Hematopoietic multipotent progenitor cell treated with erythropoietin and hydrocortisone succinate and interleukin-3 and kit ligand, for 17 days (in vitro differentiated cells): ENCODE results near the gene FBXO30.

Experiments
- DNase-seq: peaks from one replicate; pipeline ENCODE4 v3.0.0-alpha.2; 2015; ENCODE audit warnings: low spot score

Gene FBXO30

DNA sequence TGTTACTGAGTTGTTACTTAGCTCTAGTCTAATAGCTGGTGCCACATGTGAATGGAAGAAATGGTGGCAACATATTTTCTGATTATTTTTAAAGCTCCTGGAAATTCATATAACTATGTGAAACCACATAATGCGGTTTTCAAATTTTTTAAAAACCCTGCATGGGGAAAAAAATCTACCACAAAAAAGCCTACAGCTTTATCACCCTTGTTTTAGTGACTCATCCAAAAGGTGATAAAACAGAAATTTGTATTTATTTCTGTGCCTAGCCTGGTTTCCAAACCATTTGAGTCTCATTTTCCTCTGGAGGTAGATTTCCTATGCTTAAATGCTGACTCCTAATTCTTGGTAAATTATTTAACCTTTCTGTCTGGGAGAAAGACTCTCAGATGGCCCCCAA lies 5.4 kb upstream of the FBXO30 start:
- DNase-seq, result no peak

DNA sequence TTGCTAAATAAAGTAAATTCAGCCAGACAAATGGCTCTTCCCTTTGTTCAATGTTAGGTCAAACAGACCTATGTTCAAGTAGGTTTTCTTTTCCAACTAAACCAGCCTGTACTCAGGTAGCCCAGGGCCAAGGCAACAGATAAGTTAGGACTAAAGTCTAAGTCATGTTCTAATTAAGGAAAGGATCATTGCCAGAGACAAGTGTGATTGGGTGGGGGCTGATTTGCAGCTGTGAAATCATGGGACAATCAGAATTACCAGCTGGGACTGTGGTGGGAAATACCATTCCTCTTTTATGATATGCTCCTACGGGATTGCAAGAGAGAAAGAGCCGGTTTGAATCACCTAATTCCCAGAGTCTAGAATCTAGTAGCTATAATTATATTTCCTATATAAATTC lies 4.2 kb upstream of the FBXO30 start:
- DNase-seq, result no peak

DNA sequence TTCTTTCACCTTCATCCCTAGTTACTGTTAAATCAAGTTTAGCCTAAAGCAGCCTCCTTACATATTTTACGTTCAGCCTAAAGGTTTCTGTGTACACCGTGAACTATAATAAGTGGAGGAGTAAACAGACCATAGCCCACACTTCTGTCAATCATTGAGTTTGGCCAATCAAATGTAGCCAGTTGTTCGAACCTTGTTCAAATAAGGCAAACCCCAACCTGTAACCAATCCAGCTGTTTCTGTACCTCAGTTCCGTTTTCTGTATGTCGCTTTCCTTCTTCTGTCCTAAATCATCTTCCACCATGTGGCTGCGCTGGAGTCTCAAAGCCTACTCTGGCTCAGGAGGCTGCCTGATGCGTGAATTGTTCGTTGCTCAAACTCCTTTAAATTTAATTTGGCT lies 1.8 kb upstream of the FBXO30 start:
- DNase-seq, result no peak

DNA sequence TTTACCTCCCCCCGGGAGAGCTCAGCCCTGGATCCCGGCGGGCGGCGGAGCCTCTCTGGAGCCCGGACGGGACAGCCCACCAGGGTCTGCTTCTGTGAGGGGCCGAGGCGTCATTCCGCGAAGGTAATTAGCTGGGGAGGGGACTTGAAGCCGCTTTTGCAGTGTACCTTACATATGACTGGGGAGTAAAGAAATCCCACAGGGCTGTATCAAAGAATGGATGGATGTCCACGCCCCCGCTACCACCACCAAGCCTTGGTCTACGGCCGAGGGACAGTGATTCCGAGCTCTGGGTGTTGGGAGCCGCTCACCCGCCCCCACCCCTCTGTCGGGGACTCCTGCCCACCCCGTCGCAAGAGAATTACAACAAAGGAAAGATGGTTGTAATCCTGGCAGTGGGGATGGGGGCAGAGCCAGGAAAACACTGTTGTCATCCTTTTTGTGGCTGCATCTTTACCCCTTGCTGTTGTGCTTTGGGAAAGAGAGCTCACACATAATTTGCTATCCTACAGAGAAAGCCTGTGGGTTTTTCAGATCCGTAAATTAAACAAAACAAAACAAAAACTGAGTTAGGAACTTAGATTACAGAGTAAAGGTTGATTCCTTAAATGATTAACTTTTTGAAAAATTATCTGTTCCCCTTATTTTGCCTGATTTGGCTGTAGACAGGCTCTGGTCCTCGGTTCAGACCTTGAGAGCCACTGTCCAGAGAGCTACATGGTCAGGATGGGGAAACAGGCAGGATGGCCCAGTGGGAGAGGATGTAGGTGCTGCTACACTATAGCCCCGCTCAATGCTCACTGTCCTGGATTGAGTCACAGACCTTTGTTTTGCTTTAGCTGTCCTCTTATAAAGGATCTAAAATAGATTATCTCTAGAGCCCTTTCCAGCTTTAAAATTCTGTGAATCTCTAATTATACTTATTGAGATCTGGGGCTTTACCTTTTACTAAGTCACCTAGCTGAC lies 997 bp upstream of the FBXO30 start:
- peak; percentile 49 for DNase-seq

DNA sequence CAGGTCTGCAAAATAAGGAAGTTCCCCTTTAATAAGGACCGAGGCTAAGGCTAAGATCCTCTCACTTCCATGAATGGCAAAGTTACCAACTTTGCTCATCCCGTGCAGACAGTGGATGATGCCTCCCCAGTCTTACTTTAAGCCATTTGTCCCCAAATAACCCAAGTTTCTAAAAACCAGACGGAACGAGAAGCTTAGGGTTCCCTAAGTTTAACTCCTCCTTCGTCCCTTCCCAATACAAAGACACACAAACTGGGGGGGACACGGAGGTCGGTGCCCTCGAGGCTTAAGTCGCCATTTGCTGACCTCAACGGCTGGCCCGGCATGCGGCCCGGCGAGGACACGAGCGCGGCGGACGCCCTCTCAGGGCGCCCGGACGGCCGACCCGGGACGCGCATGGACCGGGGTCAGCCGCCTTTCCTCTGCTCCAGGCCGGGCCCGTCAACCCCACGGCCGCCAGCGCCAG lies 527 bp downstream of the FBXO30 start:
- DNase-seq, result no peak

DNA sequence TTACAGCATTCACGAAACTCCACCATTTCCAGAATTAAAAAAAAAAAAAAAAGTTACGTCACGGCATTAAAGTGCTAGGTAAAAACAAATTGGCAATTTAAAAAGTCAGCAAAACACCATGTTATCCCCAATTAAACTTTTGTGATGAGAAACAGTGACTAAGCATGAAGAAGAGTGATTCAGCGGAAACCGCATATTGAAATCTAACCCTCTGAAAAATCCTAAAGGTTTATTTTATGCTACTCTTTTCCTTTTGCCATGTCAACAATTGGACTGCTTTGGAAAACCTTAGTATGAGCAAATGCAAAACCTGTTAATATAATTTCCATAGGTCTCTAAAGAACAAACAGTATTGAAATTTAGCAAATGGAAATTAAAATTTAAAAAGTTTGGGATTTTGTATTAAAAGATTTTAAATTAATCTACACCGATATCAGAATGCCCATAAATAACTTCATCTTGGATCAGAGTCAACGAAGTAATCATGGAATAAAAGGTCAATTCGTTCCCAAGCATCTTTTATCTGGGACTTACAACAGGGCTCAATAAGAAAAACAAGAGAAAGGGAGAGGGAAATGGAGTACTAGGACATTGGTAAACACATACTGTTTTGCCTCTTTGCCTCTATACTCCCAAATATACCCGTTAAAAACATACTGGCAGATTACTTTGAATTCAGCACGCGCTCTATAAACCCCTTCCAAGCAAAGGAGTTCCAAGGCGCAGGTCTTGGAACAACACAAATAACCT lies 1.1 kb downstream of the FBXO30 start:
- peak; percentile 94 for DNase-seq

DNA sequence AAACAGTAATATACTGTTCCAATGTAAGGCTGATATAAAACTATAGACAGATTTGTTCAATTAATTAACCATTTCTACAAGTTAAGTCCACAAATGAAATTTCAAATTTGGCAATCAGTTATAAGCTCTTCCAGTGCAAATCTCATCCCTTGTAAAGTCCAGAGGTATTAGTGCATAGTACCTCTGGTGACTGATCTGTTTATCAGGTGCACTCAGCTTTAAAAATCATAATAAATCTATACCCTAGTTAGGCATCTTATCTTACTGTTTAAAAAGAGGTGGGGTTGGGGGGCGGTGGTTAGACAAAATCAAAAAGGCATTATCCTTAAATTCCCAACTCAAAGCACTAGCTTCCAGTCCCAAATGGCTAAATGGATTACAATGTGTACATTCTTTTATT lies 2.9 kb downstream of the FBXO30 start:
- DNase-seq, result peak; percentile 61

DNA sequence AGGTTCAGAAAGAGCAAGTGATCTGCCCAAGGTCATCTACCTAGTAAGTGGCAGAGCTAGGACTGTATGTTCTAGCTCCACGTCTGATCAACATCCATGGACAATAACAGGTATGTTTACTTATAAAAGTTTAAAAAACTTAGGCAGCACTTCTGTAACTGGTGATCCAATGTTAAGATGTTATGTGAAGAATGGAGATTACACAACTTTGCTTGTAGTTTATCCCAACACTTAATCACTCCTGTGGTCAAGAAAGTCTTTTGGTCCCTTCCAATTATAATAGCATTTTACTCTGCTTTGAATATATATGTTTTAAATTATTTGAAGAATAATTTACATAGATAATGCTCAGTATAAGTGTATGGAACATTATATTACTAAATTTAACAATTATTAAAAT lies 4.8 kb downstream of the FBXO30 start:
- no peak for DNase-seq

DNA sequence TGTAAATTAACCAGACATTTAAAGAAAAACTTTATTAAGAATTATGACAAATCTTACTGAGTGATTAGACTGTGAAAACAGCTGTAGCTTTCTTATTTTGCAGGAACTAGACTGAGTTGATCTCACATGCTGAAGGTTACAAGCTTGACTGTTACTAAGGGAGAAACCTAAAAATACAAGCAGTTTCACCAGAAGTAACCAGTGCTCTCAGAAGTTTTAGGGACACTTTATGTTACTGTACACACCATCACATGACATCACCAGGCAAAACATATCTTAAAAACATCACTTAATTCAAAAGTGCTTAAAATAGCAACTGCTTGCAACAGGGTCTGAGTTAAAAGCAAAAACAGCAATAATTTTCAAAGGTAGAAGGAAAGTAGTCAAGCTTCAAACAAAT lies 5.4 kb downstream of the FBXO30 start:
- peak; percentile 59 for DNase-seq

DNA sequence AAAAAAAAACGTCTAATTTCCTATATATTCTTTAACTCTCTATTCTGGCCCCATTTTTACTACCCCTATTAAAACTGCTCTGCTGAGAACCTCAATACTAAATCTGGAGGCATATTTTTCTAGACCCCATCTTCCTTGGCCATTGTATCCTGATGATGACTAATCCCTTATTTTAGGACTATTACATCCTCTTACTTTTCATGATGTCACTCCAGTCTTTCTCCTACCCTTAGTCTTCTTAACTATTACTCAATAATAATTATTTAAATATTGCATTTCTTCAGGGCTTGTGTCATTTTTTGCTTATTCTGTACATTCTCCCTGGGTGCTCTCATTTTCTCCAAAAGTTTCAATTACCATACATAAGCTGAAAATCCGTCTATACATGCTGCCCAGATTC lies 6.4 kb downstream of the FBXO30 start:
- no peak for DNase-seq

DNA sequence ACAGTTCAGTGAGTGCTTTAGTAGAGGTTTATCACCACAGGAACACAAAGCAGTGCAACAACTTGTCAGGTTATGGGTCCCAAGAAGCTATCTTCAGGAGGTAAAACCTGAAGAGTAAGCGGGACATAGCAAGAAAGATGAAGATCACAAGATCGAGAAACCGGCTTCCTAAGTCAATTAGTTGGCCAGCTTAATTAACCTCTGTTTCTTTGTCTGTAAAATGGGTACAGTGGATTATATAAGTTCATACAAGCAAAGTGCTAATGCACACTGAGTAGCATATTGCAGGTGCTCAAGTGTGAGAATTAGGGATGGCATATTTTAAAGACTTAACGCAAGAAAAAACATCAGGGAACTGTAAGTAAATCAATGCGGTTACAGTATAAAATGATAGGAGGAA lies 12.5 kb downstream of the FBXO30 start:
- no peak for DNase-seq

DNA sequence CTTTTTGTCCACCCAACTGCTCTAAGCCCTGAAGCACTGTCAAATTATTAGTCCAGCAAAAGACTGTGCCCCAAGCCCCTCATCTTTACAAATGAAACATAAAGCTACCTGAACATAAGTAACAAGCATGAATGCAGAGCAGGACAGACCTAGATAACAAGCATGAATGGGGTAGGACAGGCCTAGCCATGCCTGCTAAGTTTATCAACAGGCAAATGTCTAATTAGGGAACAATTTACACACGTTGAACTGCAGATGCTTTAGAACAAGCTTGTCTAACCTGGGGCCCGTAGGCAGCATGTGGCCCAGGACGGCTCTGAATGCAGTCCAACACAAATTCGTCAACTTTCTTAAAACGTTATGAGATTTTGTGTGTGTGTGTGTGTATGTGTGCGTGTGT lies 13.6 kb downstream of the FBXO30 start:
- DNase-seq, result no peak

DNA sequence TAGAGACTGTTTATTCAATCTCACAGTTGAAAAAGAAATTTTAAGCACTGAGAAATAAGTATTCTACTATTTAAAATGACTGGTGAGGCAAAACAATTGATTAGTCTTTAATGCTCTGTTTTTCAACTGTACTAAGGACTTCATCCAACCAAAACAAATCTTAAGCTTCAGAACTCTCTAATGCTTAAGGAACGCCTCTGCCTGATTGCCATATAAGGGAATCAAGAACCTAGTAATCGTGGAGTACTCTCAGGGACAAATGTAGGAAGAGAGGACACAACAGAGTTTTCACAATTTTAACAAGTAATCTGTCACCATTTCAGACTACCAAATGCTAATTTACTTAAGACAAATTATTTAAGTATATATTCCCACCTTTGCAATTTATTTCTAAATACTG lies 16.1 kb downstream of the FBXO30 start:
- no peak for DNase-seq

DNA sequence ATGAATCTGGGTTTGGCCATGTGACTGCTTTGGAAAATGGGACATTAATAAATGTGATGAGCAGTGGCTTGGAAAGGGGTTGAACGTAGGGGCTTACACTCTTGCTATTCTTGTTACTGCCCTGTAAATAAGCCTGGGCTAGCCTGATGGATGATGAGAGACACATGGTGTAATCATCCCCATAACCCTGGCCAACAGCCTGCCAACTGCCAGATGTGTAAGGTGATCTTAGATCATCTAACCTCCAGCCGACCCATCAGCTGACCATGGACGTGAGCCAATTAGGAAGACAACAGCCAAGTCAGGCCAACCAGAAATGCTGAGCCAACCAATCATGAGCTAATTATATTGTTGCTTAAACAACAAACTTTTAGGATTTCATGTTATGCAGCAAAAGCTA lies 25.2 kb downstream of the FBXO30 start:
- DNase-seq, result no peak

DNA sequence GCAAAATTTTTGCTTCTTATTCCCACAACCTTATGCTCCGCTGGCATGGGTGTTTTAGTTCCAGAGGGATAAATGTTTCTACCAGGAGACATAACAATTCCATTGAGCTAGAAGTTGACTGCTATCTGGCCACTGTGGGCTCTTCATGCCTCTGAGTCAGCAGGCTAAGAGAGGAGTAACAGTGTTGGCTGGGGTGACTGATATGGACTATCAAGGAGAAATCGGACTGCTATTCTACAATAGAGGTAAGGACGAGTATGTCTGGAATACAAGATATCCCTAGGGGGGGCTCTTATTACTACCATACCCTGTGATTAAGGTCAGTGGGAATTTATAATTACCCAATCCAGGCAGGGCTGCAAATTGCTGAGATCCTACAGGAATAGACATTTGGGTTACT lies 26.9 kb downstream of the FBXO30 start:
- no peak for DNase-seq

DNA sequence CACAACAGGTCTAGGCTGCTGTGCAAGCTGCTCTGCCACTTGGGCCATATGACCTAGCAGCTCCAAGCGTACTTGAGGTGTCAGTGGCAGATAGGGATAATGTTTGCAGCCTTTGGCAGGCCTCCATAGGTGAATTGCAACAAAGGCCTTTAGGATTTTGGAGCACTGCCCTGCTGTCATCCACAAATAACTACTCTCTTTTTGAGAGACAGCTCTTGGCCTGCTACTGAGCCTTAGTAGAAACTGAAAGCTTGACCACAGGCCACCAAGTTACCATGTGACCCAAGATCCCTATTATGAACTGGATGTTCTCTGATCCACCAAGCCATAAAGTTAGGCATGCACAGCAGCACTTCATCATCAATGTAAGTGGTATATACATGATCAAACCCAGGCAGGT lies 29.9 kb downstream of the FBXO30 start:
- DNase-seq, result no peak

DNA sequence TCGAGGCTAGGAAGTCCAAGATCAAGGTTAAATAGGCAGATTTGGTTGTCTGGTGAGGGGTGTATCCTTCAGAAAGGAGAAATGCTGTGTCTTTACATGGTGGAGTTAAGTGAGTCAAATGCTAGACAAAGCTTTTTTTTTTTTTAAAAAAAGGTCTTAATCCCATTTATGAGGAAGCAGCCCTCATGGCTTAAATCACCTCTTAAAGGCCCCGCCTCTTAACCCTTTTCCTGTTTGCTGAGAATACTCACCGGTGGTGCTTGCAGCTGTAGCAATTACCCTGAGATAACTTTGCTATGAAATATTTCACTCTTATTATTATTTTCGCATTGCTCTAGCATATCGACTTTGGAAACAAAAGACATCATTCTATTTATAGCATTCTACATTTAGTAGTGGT lies 30.8 kb downstream of the FBXO30 start:
- DNase-seq, result no peak

DNA sequence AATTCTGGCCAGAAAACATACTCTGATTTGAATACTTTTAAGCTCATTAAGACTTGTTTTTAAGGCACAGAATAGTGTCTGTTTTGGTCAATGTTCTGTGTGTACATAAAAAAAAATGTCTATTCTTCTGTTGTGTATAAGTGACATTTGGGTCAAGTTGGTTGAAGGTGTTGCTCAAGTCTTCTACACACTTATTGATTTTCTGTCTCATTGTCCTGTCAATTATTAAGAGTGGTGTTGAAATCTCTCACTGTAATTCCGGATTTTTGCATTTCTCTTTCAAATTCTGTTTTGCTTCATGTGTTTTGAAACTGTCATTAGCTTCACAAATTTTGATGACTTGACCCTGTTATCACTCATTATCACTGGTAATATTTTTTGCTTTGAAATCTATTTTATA lies 41.7 kb downstream of the FBXO30 start:
- DNase-seq, result no peak

DNA sequence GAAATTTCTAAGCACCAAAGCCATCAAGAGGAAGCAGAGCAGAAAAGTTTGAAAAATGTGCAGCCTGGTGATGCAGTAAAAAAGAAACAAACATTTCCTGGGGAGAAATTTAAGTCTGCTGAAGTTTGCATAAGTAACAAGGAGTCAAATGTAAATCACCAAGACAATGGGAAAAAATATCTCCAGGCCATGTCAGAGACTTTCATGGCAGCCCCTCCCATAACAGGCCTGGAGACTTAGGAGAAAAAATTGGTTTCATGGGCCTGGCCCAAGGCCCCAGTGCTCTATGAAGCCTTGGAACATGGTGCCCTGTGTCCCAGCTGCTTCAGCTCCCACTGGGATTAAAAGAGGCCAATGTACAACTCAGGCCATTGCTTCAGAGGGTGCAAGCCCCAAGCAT lies 49.1 kb downstream of the FBXO30 start:
- DNase-seq, result no peak

DNA sequence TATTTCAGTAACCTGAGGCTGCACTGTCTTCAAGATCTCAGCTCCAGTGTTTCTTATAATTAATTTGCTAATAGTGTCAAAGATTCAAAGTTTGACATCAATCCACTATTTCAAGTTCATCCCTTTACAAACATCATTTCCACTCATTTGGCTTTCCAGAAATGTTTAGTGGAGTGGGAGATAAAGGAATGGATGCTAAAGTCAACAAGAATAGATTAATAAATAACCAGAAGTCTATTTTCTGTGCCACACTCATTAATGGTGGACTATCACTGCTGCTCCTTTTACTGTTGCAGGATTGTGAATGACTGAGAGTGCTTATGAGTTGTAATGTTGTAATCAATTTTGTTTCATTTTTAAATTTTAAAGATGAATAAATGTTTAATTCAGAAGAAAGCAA lies 50.9 kb downstream of the FBXO30 start:
- DNase-seq, result no peak

DNA sequence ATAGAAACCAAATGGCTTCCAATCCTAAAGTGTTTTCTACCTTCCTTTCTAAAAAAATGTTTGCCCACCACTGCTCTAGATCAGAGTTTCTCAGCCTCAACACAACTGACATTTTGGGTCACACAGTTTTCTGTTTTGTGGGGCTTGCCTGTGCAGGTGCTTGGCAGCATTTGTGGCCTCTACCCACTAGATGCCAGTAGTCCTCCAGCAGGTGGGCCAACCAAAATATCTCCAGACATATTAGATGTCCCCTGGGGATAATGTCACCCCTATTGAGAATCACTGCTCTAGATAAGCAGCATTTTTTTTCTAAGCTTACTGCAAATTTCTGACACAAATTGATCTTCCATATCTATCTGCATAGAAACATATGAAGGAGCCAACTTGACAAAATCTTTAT lies 53.0 kb downstream of the FBXO30 start:
- peak; percentile 39 for DNase-seq

DNA sequence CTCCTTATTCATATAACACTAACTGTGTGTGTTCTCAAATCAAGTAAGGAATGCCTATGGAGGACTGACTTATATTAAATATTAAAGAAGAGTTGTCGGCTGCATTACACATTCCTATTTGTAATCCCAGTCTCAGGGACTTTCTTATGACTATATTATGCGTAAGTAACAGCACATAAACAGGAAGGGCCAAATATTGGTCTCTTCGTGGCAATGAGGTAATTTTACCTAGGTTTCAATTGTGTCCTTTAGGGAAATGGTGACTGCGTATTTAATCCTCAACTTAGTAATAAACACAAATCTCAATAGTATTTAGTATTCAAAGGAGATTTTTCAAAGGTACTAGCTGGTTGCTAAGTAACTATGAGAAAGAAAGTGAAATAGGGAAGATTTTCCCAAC lies 56.5 kb downstream of the FBXO30 start:
- no peak for DNase-seq

DNA sequence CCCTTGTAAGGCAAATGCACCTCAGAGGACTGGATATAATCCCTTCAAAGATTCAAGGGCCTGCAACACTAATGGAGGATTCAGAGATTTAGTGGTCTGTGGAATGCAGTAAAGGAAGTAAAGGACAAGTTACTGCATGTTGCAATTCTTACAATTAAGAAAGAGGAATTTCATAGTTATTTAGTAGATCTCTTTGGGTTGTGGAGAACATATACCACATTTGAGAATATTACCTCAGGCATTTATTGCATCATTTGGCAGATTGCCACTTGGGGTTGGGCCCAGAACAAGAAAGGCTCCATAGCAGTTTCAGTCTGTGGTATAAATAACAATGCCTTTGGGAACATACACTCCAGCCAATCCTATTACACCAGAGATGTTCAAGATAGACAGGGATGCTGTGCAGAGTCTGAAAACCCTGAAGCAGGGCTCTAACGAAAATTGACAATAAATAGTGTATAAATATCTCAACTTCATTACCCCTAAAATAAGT lies 58.4 kb downstream of the FBXO30 start:
- DNase-seq, result peak; percentile 28
